Ascending aorta (tissue), 2 donors: Measurements from ENCODE around the gene UMODL1. TPM values are rescaled to one million over a fixed set of nuclear protein-coding genes. Genes with fewer than 3 reads are reported as not detected.
A peak's percentile ranks its signal among the peaks of the same experiment; 100 is the strongest.

Source experiments
- DNase-seq, 2 donors: peaks; one replicate each; pipeline ENCODE4 v3.0.0-alpha.2; 2019; ENCODE audit warnings: low spot score in 2 of 2
- H3K27ac ChIP-seq, 2 donors: fragments of 200-600 bp; sonication (generic); one replicate each; pipeline ENCODE4 v1.5.1; 2016 to 2017; ENCODE audit warnings: mild to moderate bottlenecking in 1 of 2
- H3K27me3 ChIP-seq: fragments of 200-600 bp; sonication (generic); one replicate; pipeline ENCODE4 v1.5.1; 2017
- H3K36me3 ChIP-seq, 2 donors: fragments of 200-600 bp; sonication (generic); one replicate each; pipeline ENCODE4 v1.5.1; 2016
- H3K4me1 ChIP-seq, 2 donors: fragments of 200-600 bp; sonication (generic); one replicate each; pipeline ENCODE4 v1.5.1; 2016 to 2017; ENCODE audit warnings: mild to moderate bottlenecking in 1 of 2
- H3K4me3 ChIP-seq, 2 donors: fragments of 200-600 bp; sonication (generic); one replicate each; pipeline ENCODE4 v1.5.1; 2016 to 2017; ENCODE audit warnings: mild to moderate bottlenecking in 1 of 2
- H3K9me3 ChIP-seq, 2 donors: fragments of 200-600 bp; sonication (generic); one replicate each; pipeline ENCODE4 v1.5.1; 2016
- CTCF ChIP-seq, 3 experiments: fragments of 200-600 bp in 2 of 3; fragments of 450-650 bp in 1 of 3; sonication (generic) in 2 of 3; IDR thresholded peaks; one replicate each; pipeline ENCODE4 v1.5.1; 2016 to 2019; ENCODE audit warnings: antibody characterized with exemption in 3 of 3, mild to moderate bottlenecking in 1 of 3, moderate library complexity in 1 of 3
- intact Hi-C: fragments of 100-400 bp; cut with DNase I; formaldehyde crosslinking; loops from one replicate; pipeline ENCODE4 v1.15.1; 2023
- total RNA-seq: library from RNA; depleted of rRNA; stranded (reverse); fragments of >200 nt; gene quantifications from one replicate; pipeline ENCODE4 v1.1.0, GENCODE V29; 2016

UMODL1 gene
- total RNA-seq, 1 donor from 2014 or later = not detected

- Histone ChIP-seq H3K36me3 (no peaks in the 10 kb centered on the region), H3K27me3 (no peaks in the 10 kb centered on the region), H3K9me3 (no peaks in the 10 kb centered on the region), H3K27ac (no peak overlapping the region), H3K4me3 (no peak overlapping the region), H3K4me1 (peaks cover 7 to 28% of the 10 kb centered on the region in 2 donors)
- intact Hi-C loops = loop anchor here (10.0 kb wide), 1 partner anchor 429 kb away; no protein-coding TSS in a partner anchor
- DNase-seq = no peak
- TF ChIP-seq CTCF (IDR thresholded peaks at IDR 0.05) = no peak
These were observed 27.2 kb upstream of the UMODL1 start for GRCh38 chr21:42043961-42044360.

GRCh38 chr21:42044871-42045495, 26.1 kb upstream of the UMODL1 start:
- H3K27ac ChIP-seq = no peak overlapping the region
- H3K27me3 ChIP-seq = no peaks in the 10 kb centered on the region
- H3K4me3 ChIP-seq = no peak overlapping the region
- H3K4me1 ChIP-seq = peaks cover 8 to 24% of the 10 kb centered on the region in 2 donors
- no peaks in the 10 kb centered on the region for H3K9me3 ChIP-seq
- intact Hi-C loops = loop anchor here (5.0 to 10.0 kb wide), 2 partner anchors 123 to 430 kb away; no protein-coding TSS in a partner anchor
- TF ChIP-seq CTCF (IDR thresholded peaks at IDR 0.05) = no peak
- no peaks in the 10 kb centered on the region for H3K36me3 ChIP-seq
- no peak for DNase-seq

GRCh38 chr21:42047821-42048613, 23.1 kb upstream of the UMODL1 start:
- no peaks in the 10 kb centered on the region for H3K27me3 ChIP-seq
- DNase-seq = peak; percentile 80 to 96
- H3K36me3 ChIP-seq = no peaks in the 10 kb centered on the region
- no peak overlapping the region for H3K4me3 ChIP-seq
- peak in 2 of 3 experiments; percentile 8 to 27 for TF ChIP-seq CTCF (IDR thresholded peaks at IDR 0.05)
- intact Hi-C loops = loop anchor here (1.0 to 10.0 kb wide), 7 partner anchors 9 to 433 kb away; partner anchors contain the start of genes PRDM15 and ZBTB21
- peak overlapping the region; percentile 88 to 90 for H3K27ac ChIP-seq
- H3K9me3 ChIP-seq = no peaks in the 10 kb centered on the region
- peaks cover 4 to 20% of the 10 kb centered on the region in 2 donors for H3K4me1 ChIP-seq

GRCh38 chr21:42048870-42049577, 22.1 kb upstream of the UMODL1 start:
- H3K4me1 ChIP-seq = peaks cover 4 to 20% of the 10 kb centered on the region in 2 donors
- DNase-seq = no peak
- H3K4me3 ChIP-seq = no peak overlapping the region
- intact Hi-C loops = loop anchor here (1.0 to 10.0 kb wide), 7 partner anchors 8 to 434 kb away; partner anchors contain the start of genes PRDM15 and ZBTB21
- H3K36me3 ChIP-seq = no peaks in the 10 kb centered on the region
- TF ChIP-seq CTCF (IDR thresholded peaks at IDR 0.05) = no peak
- H3K9me3 ChIP-seq = no peaks in the 10 kb centered on the region
- peak overlapping the region; percentile 88 to 90 for H3K27ac ChIP-seq
- no peaks in the 10 kb centered on the region for H3K27me3 ChIP-seq
